Measurements from ENCODE around the gene P3H3.
A peak's percentile ranks its signal among the peaks of the same experiment; 100 is the strongest.
"Not testable (repeated sequence)": the region's sequence is repeated elsewhere in the genome, so short reads cannot be mapped to it uniquely, and the experiment has no call there.

Gene P3H3

DNA sequence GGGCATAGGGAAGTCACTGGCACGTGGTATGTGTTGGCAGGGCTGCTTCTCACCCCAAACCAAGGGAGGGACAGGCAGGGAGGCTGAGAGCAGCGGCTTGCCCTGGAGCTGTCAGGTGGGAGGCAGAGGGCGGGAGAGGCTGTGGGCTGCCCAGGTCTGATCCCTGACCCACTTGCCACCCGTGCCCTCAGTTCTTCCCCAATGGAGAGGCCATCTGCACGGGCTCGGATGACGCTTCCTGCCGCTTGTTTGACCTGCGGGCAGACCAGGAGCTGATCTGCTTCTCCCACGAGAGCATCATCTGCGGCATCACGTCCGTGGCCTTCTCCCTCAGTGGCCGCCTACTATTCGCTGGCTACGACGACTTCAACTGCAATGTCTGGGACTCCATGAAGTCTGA lies 17.2 kb downstream of the P3H3 start:
- no peak for DNase-seq (ENCODE audit: low read depth)

GRCh38 chr12:6846316-6846869 lies 18.2 kb downstream of the P3H3 start:
- DNase-seq (ENCODE audit: low read depth) = no peak

DNA sequence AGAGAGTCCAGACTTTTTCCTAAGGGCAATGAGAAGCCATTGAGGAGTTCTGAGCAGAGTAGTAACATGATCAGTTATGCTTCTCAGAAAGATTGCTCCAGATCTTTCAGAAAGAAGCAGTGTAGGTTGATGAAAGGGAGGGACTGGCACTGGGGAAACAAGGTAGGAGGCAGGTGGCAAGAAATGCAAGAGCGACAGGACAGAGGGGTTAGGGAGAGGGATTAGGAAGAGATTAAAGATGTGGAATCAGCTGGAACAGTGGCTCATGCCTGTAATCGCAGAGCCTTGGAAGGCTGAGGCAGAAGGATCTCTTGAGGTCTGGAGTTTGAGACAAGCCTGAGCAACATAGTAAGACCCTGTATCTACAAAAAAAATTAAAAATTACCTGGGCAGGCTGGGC lies 19.5 kb downstream of the P3H3 start:
- no peak for DNase-seq (ENCODE audit: low read depth)

DNA sequence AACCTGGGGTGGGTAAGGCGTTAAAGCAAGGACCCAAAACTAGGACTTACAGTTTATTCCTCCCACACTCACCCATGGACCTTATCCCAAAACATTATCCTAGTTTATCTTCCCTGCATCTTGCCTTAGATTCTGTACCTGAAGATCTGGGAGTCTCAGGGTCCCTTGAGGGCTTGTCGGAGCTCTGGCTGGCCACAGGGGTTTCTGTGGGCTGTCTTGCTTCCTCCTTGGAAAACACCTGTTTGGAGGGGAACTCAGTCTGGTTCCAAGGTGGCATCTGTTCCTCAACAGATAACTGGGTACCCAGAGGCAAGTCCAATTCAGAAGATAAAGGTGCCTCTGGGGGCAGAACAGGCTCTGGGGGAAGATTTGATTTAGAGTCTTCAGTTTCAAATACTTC lies 21.2 kb downstream of the P3H3 start:
- DNase-seq (ENCODE audit: low read depth) = no peak

GRCh38 chr12:6849976-6850560 lies 21.9 kb downstream of the P3H3 start:
- no peak for DNase-seq (ENCODE audit: low read depth)

- DNase-seq (ENCODE audit: low read depth) = no peak
Measured at GRCh38 chr12:6850796-6851152, 22.6 kb downstream of the P3H3 start.

- DNase-seq (ENCODE audit: low read depth) = peak; percentile 79
Measured at GRCh38 chr12:6851153-6851920, 23.1 kb downstream of the P3H3 start, which contains the start of gene CDCA3. TSS of gene CDCA3 (minus strand) at chr12:6851286. CDS start at chr12:6850952, 334 bp downstream.

DNA sequence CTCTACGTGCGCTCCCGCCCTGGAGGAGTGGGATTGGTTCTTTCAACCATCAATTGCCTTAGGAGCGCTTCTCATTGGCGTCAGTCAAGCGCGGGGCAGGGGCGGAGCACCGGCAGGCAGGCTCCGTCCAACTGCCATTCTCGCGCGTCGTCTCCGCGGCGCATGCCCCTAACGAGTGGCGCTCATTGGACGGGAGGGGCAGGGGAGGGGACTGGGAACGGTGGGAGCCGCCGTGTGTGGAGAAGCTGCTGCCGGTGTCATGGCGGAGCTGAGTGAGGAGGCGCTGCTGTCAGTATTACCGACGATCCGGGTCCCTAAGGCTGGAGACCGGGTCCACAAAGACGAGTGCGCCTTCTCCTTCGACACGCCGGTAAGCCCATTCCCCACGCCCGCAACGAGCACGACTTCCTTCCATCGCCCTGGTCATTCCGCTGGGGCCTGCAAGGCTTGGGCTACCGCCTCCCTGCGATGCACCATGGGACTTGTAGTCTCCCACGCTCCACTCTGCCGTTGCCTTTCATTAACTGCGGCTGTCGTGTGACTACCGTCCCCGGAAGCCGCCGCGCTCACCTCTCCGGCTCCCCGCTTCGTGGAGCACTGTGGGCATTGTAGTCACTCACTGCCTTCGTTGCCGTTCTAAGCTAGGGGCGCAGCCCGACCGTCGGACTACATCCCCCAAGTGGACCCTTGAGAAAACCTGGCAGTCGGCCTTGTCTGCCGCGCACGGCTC lies 23.9 kb downstream of the P3H3 start, which contains the start of gene USP5:
Gene USP5 (plus strand): TSS at position 230 of the 730 bp plus-strand sequence. CDS start 30 bp downstream, at position 260.
- peak; percentile 98 for DNase-seq (ENCODE audit: low read depth)

DNA sequence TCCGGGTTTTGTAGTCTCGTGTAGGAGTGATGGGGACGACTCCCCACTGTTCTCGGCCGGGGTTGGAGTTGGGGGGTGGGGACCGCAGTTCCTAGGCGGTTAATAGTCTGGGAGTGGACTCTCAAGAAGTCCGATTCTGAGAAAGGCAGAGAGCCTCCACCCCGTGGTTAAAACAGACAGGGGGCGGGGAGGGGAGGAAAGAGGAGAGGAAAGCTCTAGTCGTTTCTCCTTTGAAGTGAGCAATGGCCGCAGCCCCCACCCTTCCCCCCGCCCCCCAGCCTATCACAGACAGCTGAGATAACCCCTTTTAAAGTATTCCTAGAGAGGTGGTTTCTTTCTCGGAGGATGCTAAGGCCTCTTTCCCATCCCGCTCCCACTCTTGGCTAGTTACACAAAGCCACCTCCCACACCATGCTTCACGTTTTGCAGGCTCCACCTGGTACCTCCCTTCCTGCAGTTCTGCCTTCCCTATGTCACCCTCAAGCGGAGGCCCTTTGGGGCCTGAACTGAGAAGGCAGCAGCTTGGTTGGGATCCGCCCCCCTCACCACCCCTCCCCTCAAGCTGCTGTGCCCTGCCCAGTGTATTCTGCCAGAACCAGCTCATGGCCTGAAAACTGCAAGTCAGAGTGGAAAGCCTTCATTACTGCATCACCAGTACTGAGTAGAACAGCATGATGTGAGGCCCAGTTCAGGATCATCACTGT lies 24.6 kb downstream of the P3H3 start:
- DNase-seq (ENCODE audit: low read depth) = peak; percentile 38

GRCh38 chr12:6853626-6854025 lies 25.4 kb downstream of the P3H3 start:
- no peak for DNase-seq (ENCODE audit: low read depth)

DNA sequence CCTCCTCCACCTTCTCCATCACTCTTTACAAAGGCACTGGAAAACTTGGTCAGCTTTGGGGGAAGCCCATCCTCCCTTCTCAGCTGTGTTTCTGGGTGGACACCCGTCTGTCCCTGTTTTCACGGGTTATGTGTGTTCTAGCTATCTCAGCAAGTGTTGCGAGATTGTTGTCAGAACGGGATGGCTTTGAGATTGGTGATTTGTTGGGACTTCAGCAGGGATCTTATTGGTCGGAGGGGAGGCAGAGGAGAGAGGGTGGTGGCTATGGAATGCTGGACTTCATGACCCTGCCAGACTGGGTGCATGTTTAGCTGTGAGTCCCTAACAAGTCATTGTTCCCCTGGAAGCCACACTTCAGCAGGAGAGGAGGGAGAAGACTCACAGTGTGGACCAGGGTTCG lies 25.8 kb downstream of the P3H3 start:
- DNase-seq (ENCODE audit: low read depth) = no peak

GRCh38 chr12:6855322-6855721 lies 27.1 kb downstream of the P3H3 start:
- no peak for DNase-seq (ENCODE audit: low read depth)

DNA sequence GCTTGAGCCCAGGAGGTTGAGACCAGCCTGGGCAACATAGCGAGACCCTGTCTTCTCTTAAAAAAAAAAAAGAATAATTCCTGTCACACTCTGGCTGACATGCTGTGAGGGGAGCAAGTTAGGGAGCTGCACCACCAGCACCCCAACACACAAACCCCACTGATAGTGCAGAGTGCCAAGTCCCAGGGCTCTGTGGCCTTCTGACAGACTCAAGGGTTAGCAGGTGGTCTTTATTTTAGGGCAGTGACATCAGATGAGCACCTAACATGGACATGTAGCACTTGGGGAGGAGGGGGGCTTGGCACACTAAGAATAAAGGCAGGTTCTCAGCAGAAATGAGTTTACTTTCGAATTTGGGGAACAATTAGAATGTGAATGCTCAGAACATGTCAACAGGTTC lies 30.6 kb downstream of the P3H3 start:
- DNase-seq (ENCODE audit: low read depth) = no peak

DNA sequence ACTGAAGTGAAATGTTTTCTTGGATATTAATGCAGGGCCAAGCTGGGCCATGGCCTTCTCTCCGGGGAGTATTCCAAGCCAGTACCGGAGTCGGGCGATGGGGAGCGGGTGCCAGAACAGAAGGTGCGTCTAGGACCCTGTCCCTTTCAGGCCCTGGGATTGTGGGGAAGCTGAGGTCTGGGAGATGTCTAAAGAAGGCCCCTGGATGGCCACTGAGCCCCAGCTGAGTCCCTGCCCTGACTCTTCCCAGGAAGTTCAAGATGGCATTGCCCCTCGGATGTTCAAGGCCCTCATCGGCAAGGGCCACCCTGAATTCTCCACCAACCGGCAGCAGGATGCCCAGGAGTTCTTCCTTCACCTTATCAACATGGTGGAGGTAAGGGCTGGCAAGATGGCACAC lies 31.9 kb downstream of the P3H3 start:
- no peak for DNase-seq (ENCODE audit: low read depth)

GRCh38 chr12:6860942-6861341 lies 32.7 kb downstream of the P3H3 start:
- DNase-seq (ENCODE audit: low read depth) = no peak

DNA sequence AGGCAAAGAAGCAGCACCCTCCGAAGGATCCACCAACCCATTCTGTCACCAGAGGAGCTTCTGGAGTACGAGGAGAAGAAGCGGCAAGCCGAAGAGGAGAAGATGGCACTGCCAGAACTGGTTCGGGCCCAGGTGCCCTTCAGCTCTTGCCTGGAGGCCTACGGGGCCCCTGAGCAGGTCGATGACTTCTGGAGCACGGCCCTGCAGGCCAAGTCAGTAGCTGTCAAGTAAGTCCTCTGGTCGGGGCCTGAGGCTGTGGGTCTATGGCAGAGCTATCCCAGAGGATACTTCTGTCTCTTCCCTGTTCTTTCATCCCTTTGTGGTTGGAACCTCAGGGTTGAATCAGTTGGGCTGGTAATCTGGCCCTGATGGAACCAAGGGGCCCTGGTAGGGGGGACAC lies 33.2 kb downstream of the P3H3 start:
- no peak for DNase-seq (ENCODE audit: low read depth)

- no peak for DNase-seq (ENCODE audit: low read depth)
Measured at GRCh38 chr12:6863033-6863432, 34.8 kb downstream of the P3H3 start.

DNA sequence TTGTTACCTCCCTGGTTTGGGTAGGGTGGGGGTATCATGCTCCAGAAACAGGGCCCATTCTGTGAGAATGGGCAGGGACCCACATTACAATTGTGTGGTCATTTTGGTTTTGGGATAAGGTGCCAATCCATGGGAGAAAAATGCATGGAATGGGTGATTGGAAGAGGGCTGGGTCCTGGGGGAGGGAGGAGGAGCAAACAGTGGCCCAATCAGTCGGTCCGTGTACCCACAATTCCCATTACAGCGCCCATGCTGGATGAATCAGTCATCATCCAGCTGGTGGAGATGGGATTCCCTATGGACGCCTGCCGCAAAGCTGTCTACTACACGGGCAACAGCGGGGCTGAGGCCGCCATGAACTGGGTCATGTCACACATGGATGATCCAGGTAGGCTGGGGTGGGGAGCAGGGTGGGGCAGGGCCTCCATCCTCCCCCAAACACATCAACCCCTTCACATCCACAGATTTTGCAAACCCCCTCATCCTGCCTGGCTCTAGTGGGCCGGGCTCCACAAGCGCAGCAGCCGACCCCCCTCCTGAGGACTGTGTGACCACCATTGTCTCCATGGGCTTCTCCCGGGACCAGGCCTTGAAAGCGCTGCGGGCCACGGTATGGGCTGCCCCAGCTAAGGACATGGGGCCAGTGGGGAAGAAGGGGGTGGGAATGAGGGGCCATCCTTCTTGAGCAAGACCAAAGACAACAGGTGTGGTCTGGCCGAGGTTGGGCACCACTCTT lies 35.5 kb downstream of the P3H3 start:
- no peak for DNase-seq (ENCODE audit: low read depth)

- not testable (repeated sequence) for DNase-seq (ENCODE audit: low read depth)
Measured at GRCh38 chr12:6865307-6865706, 37.1 kb downstream of the P3H3 start.

DNA sequence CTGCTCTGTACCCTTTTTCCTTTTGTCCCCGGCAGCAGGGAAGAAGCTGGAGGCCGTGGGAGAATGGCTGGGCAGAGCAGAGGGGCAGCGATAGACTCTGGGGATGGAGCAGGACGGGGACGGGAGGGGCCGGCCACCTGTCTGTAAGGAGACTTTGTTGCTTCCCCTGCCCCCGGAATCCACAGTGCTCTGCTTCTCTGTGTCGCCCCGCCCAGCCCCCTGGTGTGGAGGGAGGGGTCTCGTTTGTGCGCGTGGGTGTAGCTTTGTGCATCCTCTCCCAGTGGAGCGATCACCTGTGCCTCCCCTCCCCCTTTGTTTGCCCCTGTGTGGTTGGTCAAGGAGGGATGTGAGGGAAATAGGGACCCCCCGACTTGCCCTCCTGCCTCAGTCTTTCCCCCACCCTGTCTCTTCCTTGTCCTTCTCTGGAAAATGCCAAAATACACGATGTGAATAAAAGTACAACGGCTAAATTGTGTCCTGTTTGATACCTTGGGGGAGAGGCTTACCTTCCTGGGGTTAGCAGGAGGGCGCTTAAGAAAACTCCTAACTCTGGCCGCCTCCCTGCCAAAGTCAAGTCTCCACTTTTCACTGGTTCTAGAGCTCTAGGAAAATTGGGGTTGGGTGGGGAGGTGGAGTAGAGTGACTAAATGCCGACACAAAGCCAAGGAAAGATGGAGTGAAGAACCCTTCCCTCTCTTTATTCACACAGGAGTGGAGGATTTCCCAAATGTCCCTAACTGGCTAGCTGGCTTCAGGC lies 38.1 kb downstream of the P3H3 start:
- DNase-seq (ENCODE audit: low read depth) = no peak
